Ovary (tissue), 9 donors: ENCODE measurements around the gene DIS3L2. TPM values are rescaled to one million over a fixed set of nuclear protein-coding genes. Genes with fewer than 3 reads are reported as not detected.

Source experiments
- DNase-seq, 5 donors: peaks; one replicate each; pipeline ENCODE4 v3.0.0-alpha.2; 2019 to 2020
- H3K27ac ChIP-seq, 2 donors: fragments of 200-600 bp; one replicate each; pipeline versions ENCODE4 v1.5.1 to v1.8.0; 2019 to 2022
- H3K27me3 ChIP-seq: fragments of 200-600 bp; one replicate; pipeline ENCODE4 v1.8.0; 2022
- H3K36me3 ChIP-seq: fragments of 200-600 bp; sonication (generic); one replicate; pipeline ENCODE4 v1.5.1; 2019
- H3K4me1 ChIP-seq: one replicate; pipeline ENCODE4 v1.8.1; 2013; ENCODE audit warnings: mild to moderate bottlenecking, moderate library complexity; ENCODE audit not compliant: insufficient read depth
- H3K4me3 ChIP-seq: fragments of 200-600 bp; sonication (generic); one replicate; pipeline ENCODE4 v1.5.1; 2017
- H3K9me3 ChIP-seq, 2 donors: fragments of 200-600 bp in 1 of 2; sonication (generic) in 1 of 2; one replicate each; pipeline versions ENCODE4 v1.5.1 to v1.8.1; 2013 to 2019; ENCODE audit warnings: mild to moderate bottlenecking in 1 of 2, moderate library complexity in 1 of 2
- CTCF ChIP-seq, 3 donors: fragments of 450-650 bp in 2 of 3; fragments of 200-600 bp in 1 of 3; IDR thresholded peaks; one replicate each; pipeline versions ENCODE4 v1.5.1 to v1.8.0; 2016 to 2022; ENCODE audit warnings: antibody characterized with exemption in 3 of 3, mild to moderate bottlenecking in 1 of 3
- EP300 ChIP-seq: sonication (generic); formaldehyde crosslinking; IDR thresholded peaks from one replicate; pipeline ENCODE4 v1.6.1; 2017; ENCODE audit warnings: antibody characterized with exemption
- POLR2A ChIP-seq: fragments of 450-650 bp; IDR thresholded peaks from one replicate; pipeline ENCODE4 v1.6.1; 2017; ENCODE audit warnings: antibody characterized with exemption, mild to moderate bottlenecking, moderate library complexity
- WGBS, 3 donors: extraction: QIAGEN DNeasy Blood & Tissue Kit in 1 of 3; methylation state at CpG; one replicate each; pipeline versions ENCODE4 v1.1.5 to v1.1.7; 2013 to 2017; 5-methylcytosine and 5-hydroxymethylcytosine counted together
- intact Hi-C, 4 donors: fragments of 100-400 bp; cut with DNase I; formaldehyde crosslinking; loops; one replicate each; pipeline versions ENCODE4 v1.11.0 to v1.15.1; 2022 to 2023
- polyA plus RNA-seq, 2 donors: library from polyadenylated mRNA; stranded (reverse); fragments of 200-250 nt in 1 of 2; fragments of 350-450 nt in 1 of 2; fragmentation: Illumina TruSeq in 1 of 2; extraction: RNeasy Lipid Tissue Mini Kit (QIAGEN cat#74804) in 1 of 2; gene quantifications; one replicate each; pipeline ENCODE4 v1.2.3, GENCODE V29; 2013 to 2014
- total RNA-seq, 7 donors: library from RNA; depleted of rRNA in 2 of 7; stranded (reverse); fragments of >200 nt in 2 of 7; fragmentation: NEBNext Ultra II Directional in 3 of 7; extraction: Animal tissue kit (Norgen Biotek cat#: 25700) in 3 of 7; gene quantifications; one replicate each; pipeline versions ENCODE4 v1.1.0 to v1.2.4, GENCODE V29; 2016 to 2023
- donor health status: DM: no; HTN: no; CAD: no; lungs with moderate emphysema.
- donor health status: DM: no; HTN: no; CAD: no.
- donor health status: Bipolar disorder and iron deficiency.
- donor health status: DM: yes; HTN: yes; CAD: no.
- donor health status: DM: no; HTN: no; CAD: no.
- donor health status: DM: yes; HTN: yes; CAD: no.

The DIS3L2 gene
- total and polyA plus RNA-seq, 9 donors, result 18.2 to 52.0 (median 32.8) TPM

- Histone ChIP-seq H3K36me3 (no peaks in the 10 kb centered on the region), H3K4me3 (no peak overlapping the region), H3K27ac (no peak overlapping the region), H3K27me3 (no peaks in the 10 kb centered on the region), H3K9me3 (no peaks in the 10 kb centered on the region), H3K4me1 (peaks cover 9% of the 10 kb centered on the region)
- TF ChIP-seq POLR2A, result no peak
- TF ChIP-seq CTCF (IDR thresholded peaks at IDR 0.05), result no peak
- TF ChIP-seq EP300, result no peak
- no peak for DNase-seq
- 63 to 85% (median 64%) methylated on average over 4 of the region's 4 CpGs for WGBS, 3 donors
- intact Hi-C loops, result no loop called here
These were observed 3.4 kb upstream of the DIS3L2 start for GRCh38 chr2:231957913-231958763.

DNA sequence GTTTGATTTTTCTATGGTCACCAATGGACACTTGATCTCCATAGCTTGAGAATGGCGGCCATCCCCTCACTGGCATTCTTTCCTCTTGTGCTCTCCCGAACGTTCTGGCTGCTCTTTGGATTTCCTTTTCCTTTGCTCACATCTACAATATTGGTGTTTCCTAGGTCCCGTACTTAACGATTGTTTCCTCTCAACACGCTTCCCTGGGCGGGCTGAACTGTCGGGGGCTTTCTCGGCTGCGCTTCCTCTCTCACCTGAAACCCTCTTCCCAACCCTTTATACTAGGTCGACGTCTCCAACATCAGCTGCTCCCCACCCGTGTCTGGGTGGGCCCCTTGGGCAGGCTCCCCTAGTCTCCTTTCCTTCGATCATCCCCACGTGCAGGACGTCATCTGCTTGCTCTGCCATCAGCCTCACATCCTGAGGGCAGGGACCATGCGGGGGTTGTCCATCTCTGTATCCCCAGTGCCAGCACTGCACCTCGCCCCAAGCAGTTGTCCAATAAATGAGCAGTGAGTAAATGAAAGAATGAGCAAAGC is 634 bp upstream of the DIS3L2 start:
- Histone ChIP-seq H3K9me3 (no peaks in the 10 kb centered on the region), H3K36me3 (no peaks in the 10 kb centered on the region), H3K27me3 (no peaks in the 10 kb centered on the region), H3K4me3 (peak overlapping the region; percentile 95), H3K27ac (peak overlapping the region; percentile 37 to 44), H3K4me1 (peaks cover 10% of the 10 kb centered on the region)
- DNase-seq, result no peak
- TF ChIP-seq POLR2A (no peak), CTCF (IDR thresholded peaks at IDR 0.05) (no peak), EP300 (no peak)
- intact Hi-C loops, result no loop called here
- WGBS, 3 donors, result 49 to 55% (median 54%) methylated on average over 18 of the region's 18 CpGs

DNA sequence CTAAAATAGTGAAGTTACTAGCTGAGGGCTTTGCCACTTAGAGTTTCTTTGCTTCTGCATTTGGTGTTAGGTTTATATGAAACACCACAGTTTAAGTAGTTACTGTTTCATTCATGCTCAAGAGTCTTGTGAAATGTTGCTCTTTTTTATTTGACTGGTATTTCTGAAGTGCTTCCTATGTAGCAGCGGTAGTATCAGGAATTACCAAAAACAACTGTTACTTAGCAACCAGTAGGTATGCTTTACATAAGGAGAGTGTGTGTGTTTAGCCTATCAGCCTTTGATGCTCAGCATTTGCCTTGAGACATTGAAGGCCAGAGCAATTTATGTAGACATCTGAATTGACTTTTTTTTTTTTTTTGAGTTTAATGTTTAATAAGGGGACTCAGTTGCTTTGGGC is 3.6 kb downstream of the DIS3L2 start:
- TF ChIP-seq EP300 (no peak), CTCF (IDR thresholded peaks at IDR 0.05) (no peak), POLR2A (no peak)
- intact Hi-C loops, result no loop called here
- Histone ChIP-seq H3K36me3 (no peaks in the 10 kb centered on the region), H3K27me3 (no peaks in the 10 kb centered on the region), H3K4me3 (no peak overlapping the region), H3K4me1 (peaks cover 12% of the 10 kb centered on the region), H3K27ac (no peak overlapping the region), H3K9me3 (no peaks in the 10 kb centered on the region)
- WGBS, 3 donors, result 72 to 82% (median 80%) methylated on average over 1 of the region's 1 CpG
- DNase-seq, result no peak

DNA sequence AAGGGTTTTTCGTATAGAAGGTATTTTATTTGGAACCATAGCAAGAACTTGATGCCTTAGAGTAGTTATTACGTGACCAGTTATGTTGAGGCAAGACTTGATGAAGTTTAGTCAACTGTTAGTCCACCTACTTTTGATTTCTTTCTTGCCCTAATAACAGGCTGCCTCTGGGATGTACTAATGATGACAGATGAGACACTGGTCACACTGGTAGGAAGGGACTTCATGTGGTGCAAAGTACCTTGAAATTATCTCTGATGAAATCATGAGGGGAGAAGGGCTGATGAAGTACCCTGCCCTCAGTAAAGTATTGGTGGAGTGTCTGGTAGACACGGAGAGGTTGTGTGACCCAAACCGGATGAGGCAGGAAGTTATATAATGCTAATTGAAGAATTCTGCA is 5.4 kb downstream of the DIS3L2 start:
- Histone ChIP-seq H3K9me3 (no peaks in the 10 kb centered on the region), H3K4me3 (no peak overlapping the region), H3K36me3 (no peaks in the 10 kb centered on the region), H3K27ac (no peak overlapping the region), H3K4me1 (peaks cover 8% of the 10 kb centered on the region), H3K27me3 (no peaks in the 10 kb centered on the region)
- DNase-seq, result no peak
- no peak for TF ChIP-seq EP300
- TF ChIP-seq POLR2A, result no peak
- no peak for TF ChIP-seq CTCF (IDR thresholded peaks at IDR 0.05)
- intact Hi-C loops, result no loop called here
- 74 to 75% (median 74%) methylated on average over 4 of the region's 4 CpGs for WGBS, 3 donors
